ENCODE measurements around the gene PCDH11Y.
"Not testable (repeated sequence)": the region's sequence is repeated elsewhere in the genome, so short reads cannot be mapped to it uniquely, and the experiment has no call there.

Gene PCDH11Y, protein sequence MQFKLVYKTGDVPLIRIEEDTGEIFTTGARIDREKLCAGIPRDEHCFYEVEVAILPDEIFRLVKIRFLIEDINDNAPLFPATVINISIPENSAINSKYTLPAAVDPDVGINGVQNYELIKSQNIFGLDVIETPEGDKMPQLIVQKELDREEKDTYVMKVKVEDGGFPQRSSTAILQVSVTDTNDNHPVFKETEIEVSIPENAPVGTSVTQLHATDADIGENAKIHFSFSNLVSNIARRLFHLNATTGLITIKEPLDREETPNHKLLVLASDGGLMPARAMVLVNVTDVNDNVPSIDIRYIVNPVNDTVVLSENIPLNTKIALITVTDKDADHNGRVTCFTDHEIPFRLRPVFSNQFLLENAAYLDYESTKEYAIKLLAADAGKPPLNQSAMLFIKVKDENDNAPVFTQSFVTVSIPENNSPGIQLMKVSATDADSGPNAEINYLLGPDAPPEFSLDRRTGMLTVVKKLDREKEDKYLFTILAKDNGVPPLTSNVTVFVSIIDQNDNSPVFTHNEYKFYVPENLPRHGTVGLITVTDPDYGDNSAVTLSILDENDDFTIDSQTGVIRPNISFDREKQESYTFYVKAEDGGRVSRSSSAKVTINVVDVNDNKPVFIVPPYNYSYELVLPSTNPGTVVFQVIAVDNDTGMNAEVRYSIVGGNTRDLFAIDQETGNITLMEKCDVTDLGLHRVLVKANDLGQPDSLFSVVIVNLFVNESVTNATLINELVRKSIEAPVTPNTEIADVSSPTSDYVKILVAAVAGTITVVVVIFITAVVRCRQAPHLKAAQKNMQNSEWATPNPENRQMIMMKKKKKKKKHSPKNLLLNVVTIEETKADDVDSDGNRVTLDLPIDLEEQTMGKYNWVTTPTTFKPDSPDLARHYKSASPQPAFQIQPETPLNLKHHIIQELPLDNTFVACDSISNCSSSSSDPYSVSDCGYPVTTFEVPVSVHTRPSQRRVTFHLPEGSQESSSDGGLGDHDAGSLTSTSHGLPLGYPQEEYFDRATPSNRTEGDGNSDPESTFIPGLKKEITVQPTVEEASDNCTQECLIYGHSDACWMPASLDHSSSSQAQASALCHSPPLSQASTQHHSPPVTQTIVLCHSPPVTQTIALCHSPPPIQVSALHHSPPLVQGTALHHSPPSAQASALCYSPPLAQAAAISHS (N-terminal part only)

GRCh38 chrY:5000057-5000456 is at the start of gene PCDH11Y:
TSS of gene PCDH11Y (plus strand) at chrY:5000296. CDS start at chrY:5057100, 56,804 bp downstream.
- not testable (repeated sequence) for DNase-seq (ENCODE audit: low read depth in 2 of 2)

- not testable (repeated sequence) for DNase-seq (ENCODE audit: low read depth in 2 of 2)
These were observed 32.2 kb upstream of the PCDH11Y start for GRCh38 chrY:4967894-4968293.

- DNase-seq (ENCODE audit: low read depth in 2 of 2): not testable (repeated sequence)
These were observed 8.2 kb upstream of the PCDH11Y start for GRCh38 chrY:4991743-4992400.

GRCh38 chrY:4994892-4995291 is 5.2 kb upstream of the PCDH11Y start:
- not testable (repeated sequence) for DNase-seq (ENCODE audit: low read depth in 2 of 2)

GRCh38 chrY:5002476-5003184 is 2.5 kb downstream of the PCDH11Y start:
- not testable (repeated sequence) for DNase-seq (ENCODE audit: low read depth in 2 of 2)

- not testable (repeated sequence) for DNase-seq (ENCODE audit: low read depth in 2 of 2)
These were observed 39.0 kb downstream of the PCDH11Y start for GRCh38 chrY:5038972-5039523.

DNA sequence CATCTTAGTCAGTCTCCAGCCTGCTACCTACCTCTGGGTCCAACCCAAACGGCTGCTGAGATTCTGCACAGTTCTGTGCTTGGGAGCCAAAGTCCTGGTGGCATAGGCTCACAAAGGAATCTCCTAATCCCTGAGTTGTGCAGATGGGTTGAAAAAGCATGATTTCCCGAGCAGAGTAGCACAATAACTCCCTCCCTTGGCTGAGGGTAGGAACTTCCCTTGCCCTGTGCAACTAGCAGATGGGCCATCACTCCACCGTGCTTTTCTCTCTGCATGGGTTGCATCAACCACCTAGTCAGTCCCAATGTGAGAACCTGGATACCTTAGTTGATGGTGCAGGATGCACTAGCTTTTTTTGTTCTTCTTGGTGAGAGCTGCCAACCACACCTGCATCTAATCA is 82.9 kb downstream of the PCDH11Y start:
- DNase-seq (ENCODE audit: low read depth in 2 of 2): not testable (repeated sequence)

DNA sequence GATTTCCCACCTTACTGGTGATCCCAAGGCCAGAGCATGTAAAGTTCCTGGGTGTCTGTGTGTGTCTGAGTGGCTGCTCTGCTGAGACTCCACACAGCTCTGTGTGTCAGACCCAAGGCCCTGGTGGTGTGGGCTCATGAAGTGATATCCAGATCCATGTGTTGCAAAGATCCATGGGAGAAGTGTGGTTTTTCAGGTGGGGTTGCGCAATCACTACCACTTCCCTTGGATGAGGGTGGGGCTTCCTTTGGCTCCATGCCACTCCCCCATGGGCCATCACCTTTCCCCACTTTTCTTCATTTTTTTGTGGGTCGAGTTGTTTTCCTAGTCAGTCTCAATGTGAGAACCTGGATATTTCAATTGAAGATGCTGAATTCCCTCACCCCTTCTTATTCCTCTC is 182.9 kb downstream of the PCDH11Y start:
- DNase-seq (ENCODE audit: low read depth in 2 of 2): not testable (repeated sequence)

DNA sequence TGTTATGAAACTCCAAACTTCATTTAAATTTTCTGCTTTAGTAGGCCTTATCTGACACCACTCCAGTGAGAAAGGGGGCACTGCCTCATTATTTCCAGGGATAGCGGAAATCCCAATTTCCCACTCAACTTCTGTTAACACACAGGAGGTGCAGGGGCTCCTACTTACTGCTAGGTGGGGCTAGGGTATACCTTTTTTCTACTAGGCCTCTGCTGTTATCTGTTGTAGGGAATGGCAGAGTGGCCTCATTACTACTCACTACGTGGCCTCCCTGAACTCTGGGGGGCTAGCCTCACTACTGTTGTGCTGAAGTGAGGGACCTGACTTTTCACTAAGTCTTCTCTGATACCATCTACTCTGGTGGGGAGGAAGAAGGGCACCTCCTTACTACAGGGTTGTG is 215.0 kb downstream of the PCDH11Y start:
- DNase-seq (ENCODE audit: low read depth in 2 of 2): not testable (repeated sequence)

GRCh38 chrY:5324931-5325330 is 324.8 kb downstream of the PCDH11Y start:
- DNase-seq (ENCODE audit: low read depth in 2 of 2): not testable (repeated sequence)

DNA sequence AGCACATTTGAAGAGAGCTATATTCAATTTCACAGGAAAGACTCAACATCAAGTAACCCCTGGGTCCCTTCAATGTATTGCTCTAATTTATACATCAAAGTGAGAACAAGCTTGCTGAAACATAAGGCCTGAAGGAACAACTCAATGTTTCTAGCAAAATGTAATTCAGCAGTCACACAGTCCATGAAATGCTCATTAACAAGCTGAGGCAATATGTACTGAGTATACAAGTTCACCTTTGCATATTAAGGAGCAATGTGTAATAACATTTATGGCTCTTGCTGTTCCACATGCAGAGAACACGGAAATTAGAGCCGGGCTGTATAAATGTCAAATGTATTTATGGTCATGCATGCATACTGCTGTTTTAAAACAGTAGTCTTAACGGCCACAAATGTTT is 342.1 kb downstream of the PCDH11Y start:
- DNase-seq (ENCODE audit: low read depth in 2 of 2): not testable (repeated sequence)

GRCh38 chrY:5543705-5544104 is 543.6 kb downstream of the PCDH11Y start:
- not testable (repeated sequence) for DNase-seq (ENCODE audit: low read depth in 2 of 2)

DNA sequence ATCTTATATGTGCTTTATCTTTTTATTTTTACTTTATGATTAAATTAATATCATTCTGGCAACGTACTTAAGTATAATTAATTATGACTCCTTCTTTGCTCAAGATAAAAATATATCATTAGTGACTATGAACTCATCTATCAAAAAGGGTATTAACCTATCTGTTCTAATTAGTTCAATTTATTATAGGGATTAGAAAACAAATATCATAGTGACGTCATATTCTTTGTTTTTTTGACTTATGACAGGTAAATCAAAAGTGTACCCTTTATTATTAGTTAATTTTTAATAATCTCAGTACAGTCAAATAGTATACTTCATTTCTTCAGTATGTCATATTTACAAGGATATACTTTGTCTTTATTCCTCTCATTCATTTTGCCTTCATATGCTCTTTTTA is 638.5 kb downstream of the PCDH11Y start:
- not testable (repeated sequence) for DNase-seq (ENCODE audit: low read depth in 2 of 2)

GRCh38 chrY:5679265-5679664 is 679.2 kb downstream of the PCDH11Y start:
- not testable (repeated sequence) for DNase-seq (ENCODE audit: low read depth in 2 of 2)

DNA sequence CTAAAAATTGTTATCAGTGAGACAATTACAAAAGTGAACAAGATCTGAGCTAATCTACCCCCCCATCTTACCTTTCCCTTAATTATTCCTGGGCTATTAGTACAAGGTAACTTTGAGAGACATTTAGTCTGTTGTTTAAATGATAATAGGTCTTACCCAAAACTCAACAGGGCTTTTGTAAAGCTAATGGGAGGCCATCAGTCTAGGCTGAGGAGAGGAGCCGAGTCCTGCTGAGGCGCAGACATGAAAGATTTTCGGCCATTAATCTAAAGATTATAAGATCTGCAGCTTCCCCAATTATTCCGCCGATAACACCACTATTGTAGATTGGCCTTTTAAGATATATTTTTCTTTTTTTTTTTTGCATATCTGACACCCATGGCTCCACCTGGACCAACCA is 708.6 kb downstream of the PCDH11Y start:
- not testable (repeated sequence) for DNase-seq (ENCODE audit: low read depth in 2 of 2)

- DNase-seq (ENCODE audit: low read depth in 2 of 2): not testable (repeated sequence)
These were observed 709.8 kb downstream of the PCDH11Y start for GRCh38 chrY:5709788-5710381.

- DNase-seq (ENCODE audit: low read depth in 2 of 2): not testable (repeated sequence)
These were observed 761.3 kb downstream of the PCDH11Y start for GRCh38 chrY:5761403-5761802.

DNA sequence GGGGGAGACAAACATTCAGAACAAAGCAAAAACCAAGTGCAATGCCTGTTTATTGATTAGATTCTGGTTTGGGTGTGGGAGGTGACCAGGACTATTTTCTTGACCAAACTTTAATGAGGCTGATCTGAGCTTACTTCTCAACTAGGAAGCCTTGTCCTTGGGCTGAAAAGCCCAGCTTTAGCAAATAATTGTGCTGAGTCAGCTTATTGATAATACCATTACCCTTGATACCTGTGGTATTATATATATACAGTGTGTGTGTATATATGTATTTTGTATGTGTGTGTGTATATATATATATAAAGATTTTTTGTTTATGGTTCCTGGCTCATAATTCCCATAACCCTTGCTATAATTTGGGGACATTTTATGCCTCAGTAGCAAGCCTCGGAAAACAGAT is 776.4 kb downstream of the PCDH11Y start:
- DNase-seq (ENCODE audit: low read depth in 2 of 2): not testable (repeated sequence)
